Activated effector memory CD4-positive, alpha-beta T cell treated with Interleukin-2 at 50 U/mL for 16 hours (primary cell): ENCODE data around the gene KCNC4.

Experiments used
- DNase-seq: peaks from one replicate; pipeline ENCODE4 v3.0.0-alpha.2; 2020

The KCNC4 gene

GRCh38 chr1:110258734-110259133 lies 48.6 kb downstream of the KCNC4 start:
- DNase-seq = no peak

GRCh38 chr1:110259770-110260169 lies 49.7 kb downstream of the KCNC4 start:
- DNase-seq = no peak
